Duodenal mucosa (tissue), 2 donors: ENCODE data around the gene LCN2.

Experiments used
- H3K27ac ChIP-seq: one replicate; pipeline ENCODE4 v1.7.0; 2013; ENCODE audit warnings: low read depth, low read length
- H3K27me3 ChIP-seq, 2 donors: one replicate each; pipeline ENCODE4 v1.7.0; 2013; ENCODE audit warnings: low read length in 2 of 2, control low read depth in 1 of 2; ENCODE audit not compliant: insufficient read depth in 2 of 2, control insufficient read depth in 1 of 2
- H3K36me3 ChIP-seq, 2 donors: one replicate each; pipeline ENCODE4 v1.7.0; 2013; ENCODE audit warnings: low read length in 2 of 2, control low read depth in 1 of 2; ENCODE audit not compliant: insufficient read depth in 2 of 2, control insufficient read depth in 1 of 2
- H3K4me1 ChIP-seq, 2 donors: one replicate each; pipeline ENCODE4 v1.7.0; 2013; ENCODE audit warnings: low read length in 2 of 2, control low read depth in 1 of 2; ENCODE audit not compliant: insufficient read depth in 2 of 2, control insufficient read depth in 1 of 2
- H3K4me3 ChIP-seq, 2 donors: one replicate each; pipeline ENCODE4 v1.7.0; 2013; ENCODE audit warnings: low read length in 2 of 2, low read depth in 1 of 2
- H3K9ac ChIP-seq, 2 donors: one replicate each; pipeline ENCODE4 v1.7.0; 2013; ENCODE audit warnings: low read length in 2 of 2, low read depth in 1 of 2
- H3K9me3 ChIP-seq, 2 donors: one replicate each; pipeline ENCODE4 v1.7.0; 2013; ENCODE audit warnings: low read length in 2 of 2, control low read depth in 1 of 2; ENCODE audit not compliant: control insufficient read depth in 1 of 2

LCN2 gene

GRCh38 chr9:128149001-128149701, at the start of gene LCN2:
Gene LCN2 (plus strand): TSS chr9:128149453. CDS start chr9:128149526, 73 bp downstream.
- Histone ChIP-seq H3K9ac (peak within 1 kb of the TSS; percentile 10 to 51), H3K4me1 (peaks cover 27 to 29% of the 10 kb centered on the region in 2 donors), H3K4me3 (peak within 1 kb of the TSS; percentile 5 to 36), H3K36me3 (no peaks in the 10 kb centered on the region), H3K27ac (peak within 1 kb of the TSS; percentile 15), H3K27me3 (no peaks in the 10 kb centered on the region), H3K9me3 (no peaks in the 10 kb centered on the region)

DNA sequence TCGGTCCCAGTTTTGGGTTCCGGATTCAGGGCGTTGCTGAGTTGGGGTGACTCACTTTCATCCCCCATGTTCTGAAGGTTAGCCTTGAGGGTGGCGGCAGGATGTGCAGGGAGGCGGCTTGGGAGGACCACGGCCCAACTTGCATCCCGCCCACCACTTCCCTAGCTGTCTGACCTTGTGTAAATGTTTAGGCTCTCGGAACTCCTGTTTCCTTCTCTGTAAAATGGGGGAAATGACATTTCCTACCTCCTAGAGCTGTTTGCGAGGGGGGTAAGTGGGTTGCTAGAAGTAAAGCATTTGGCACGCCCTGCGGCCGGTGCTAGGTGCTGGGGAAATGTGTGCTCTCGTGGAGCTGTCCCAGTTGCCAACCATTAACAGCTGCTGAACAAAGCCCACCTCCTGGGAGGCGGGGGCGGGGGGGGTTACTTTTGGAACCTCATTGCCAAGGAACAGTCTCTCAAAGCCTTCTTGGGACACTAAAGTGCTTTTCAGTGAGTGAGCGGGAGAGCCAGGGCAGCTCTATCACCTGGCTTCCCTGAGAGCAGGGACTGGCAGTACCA, 49.2 kb upstream of the LCN2 start:
- H3K4me3 ChIP-seq: peak overlapping the region; percentile 72 to 73
- H3K9me3 ChIP-seq: no peaks in the 10 kb centered on the region
- no peaks in the 10 kb centered on the region for H3K27me3 ChIP-seq
- H3K4me1 ChIP-seq: peaks cover 51 to 70% of the 10 kb centered on the region in 2 donors
- peak overlapping the region; percentile 94 for H3K27ac ChIP-seq
- peak overlapping the region; percentile 87 to 89 for H3K9ac ChIP-seq
- H3K36me3 ChIP-seq: peaks cover 9 to 33% of the 10 kb centered on the region in 2 donors

DNA sequence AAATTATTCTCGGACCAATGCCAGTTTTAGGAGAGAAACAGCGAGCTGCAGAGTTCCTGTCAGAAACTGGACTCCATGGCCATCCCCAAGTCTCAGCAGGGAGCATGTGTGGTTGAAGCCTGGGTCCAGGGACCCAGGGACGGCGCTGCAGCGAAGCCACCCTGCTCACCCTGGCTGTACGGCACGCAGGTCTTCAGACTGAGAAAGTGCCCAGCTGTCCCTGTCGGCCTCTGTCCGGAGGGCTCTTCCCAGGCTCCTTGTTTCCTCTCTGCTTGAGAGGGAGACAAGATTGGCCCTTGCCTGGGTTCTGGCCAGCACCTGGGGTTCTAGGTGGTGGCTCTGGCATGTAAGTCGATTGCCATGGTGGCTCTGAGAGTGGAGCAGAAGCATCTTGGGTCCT, 48.7 kb upstream of the LCN2 start:
- Histone ChIP-seq H3K4me1 (peaks cover 48 to 70% of the 10 kb centered on the region in 2 donors), H3K27ac (peak overlapping the region; percentile 94), H3K36me3 (peaks cover 10 to 36% of the 10 kb centered on the region in 2 donors), H3K9me3 (no peaks in the 10 kb centered on the region), H3K27me3 (no peaks in the 10 kb centered on the region), H3K9ac (peak overlapping the region; percentile 4 to 87), H3K4me3 (peak overlapping the region in 1 of 2 donors; percentile 72)

GRCh38 chr9:128101231-128101661, 48.0 kb upstream of the LCN2 start:
- Histone ChIP-seq H3K4me1 (peaks cover 48 to 70% of the 10 kb centered on the region in 2 donors), H3K27ac (no peak overlapping the region), H3K9me3 (no peaks in the 10 kb centered on the region), H3K4me3 (no peak overlapping the region), H3K36me3 (peaks cover 17 to 43% of the 10 kb centered on the region in 2 donors), H3K27me3 (no peaks in the 10 kb centered on the region), H3K9ac (peak overlapping the region in 1 of 2 donors; percentile 5)

DNA sequence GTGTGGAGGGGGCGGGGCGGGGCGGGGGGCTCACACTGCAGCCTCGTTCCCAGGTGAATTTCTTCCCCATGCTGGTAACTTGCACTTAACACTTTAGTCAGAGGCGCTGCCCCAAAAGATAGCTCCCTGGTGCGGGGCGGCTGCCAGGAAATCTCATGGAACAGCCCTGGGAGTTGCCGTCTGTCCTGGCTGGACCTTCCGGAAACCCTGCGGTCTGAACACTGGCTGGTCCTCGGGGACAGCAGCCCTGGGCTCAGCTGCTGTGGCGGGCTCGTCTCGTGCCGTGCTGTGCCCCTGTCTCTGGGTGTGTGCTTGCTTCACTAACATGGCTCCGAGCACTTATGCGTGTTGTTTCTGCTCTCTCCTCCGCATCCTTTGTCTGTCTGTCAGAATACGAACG, 47.6 kb upstream of the LCN2 start:
- Histone ChIP-seq H3K27ac (no peak overlapping the region), H3K4me1 (peaks cover 48 to 70% of the 10 kb centered on the region in 2 donors), H3K36me3 (peaks cover 20 to 47% of the 10 kb centered on the region in 2 donors), H3K27me3 (no peaks in the 10 kb centered on the region), H3K9me3 (no peaks in the 10 kb centered on the region), H3K9ac (no peak overlapping the region), H3K4me3 (no peak overlapping the region)

DNA sequence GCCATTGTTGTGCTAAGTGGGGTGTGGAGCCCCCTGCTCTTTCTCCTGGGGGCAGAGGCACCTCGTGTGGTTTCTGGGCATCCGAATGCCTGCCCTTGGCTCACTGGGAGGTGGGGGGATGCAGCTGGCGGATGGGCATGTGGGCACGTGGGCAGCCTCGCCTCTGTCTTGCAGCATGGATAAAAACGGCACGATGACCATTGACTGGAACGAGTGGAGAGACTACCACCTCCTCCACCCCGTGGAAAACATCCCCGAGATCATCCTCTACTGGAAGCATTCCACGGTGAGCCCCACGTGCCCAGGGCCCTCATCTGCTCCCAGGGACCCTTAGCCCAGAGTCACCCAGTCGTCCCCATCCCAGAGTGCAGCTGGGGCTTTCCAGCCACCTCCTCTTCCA, 47.1 kb upstream of the LCN2 start:
- Histone ChIP-seq H3K27me3 (no peaks in the 10 kb centered on the region), H3K9ac (peak overlapping the region in 1 of 2 donors; percentile 26), H3K4me1 (peaks cover 48 to 67% of the 10 kb centered on the region in 2 donors), H3K27ac (no peak overlapping the region), H3K36me3 (peaks cover 23 to 52% of the 10 kb centered on the region in 2 donors), H3K9me3 (no peaks in the 10 kb centered on the region), H3K4me3 (no peak overlapping the region)

- Histone ChIP-seq H3K27ac (peak overlapping the region; percentile 73), H3K4me1 (peaks cover 45 to 59% of the 10 kb centered on the region in 2 donors), H3K9ac (peak overlapping the region; percentile 52 to 57), H3K4me3 (no peak overlapping the region), H3K9me3 (no peaks in the 10 kb centered on the region), H3K36me3 (peaks cover 31 to 61% of the 10 kb centered on the region in 2 donors), H3K27me3 (no peaks in the 10 kb centered on the region)
These were observed 46.2 kb upstream of the LCN2 start for GRCh38 chr9:128102861-128103588.

DNA sequence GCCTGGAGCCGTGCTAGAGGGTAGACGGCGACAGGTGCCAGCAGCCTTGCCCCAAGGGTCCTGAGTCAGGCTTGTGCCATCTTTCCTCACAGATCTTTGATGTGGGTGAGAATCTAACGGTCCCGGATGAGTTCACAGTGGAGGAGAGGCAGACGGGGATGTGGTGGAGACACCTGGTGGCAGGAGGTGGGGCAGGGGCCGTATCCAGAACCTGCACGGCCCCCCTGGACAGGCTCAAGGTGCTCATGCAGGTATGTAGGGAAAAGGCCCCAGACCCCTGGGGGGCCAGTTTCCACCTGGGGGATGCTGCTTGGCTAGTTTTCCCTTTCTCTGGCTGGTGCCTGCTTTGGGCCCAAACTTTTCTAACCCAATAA, 45.7 kb upstream of the LCN2 start:
- H3K27ac ChIP-seq: peak overlapping the region; percentile 73
- no peaks in the 10 kb centered on the region for H3K9me3 ChIP-seq
- no peak overlapping the region for H3K4me3 ChIP-seq
- peak overlapping the region; percentile 52 to 57 for H3K9ac ChIP-seq
- H3K4me1 ChIP-seq: peaks cover 45 to 56% of the 10 kb centered on the region in 2 donors
- peaks cover 32 to 66% of the 10 kb centered on the region in 2 donors for H3K36me3 ChIP-seq
- no peaks in the 10 kb centered on the region for H3K27me3 ChIP-seq

DNA sequence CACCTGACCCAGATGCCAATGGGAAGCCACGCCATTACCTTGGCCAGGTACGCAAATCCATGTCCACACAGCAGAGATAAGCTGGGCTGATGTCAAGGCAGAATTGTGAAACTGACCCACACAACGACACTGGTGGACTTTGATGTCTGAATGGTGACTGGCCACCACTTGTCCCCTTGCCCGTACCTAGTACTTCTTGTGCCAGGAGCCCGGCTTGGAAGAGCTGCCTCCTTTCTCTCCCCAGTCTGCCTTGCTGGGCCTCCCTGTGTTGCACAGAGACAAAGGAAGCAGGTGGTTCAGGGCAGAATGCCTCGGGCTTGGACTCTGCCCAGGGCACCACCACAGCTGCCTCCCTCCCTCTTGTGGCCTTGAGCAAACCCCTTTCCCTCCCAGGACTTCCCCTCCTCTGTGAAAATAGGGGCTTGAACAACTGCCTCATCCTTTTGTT, 45.1 kb upstream of the LCN2 start:
- no peaks in the 10 kb centered on the region for H3K9me3 ChIP-seq
- peaks cover 32 to 69% of the 10 kb centered on the region in 2 donors for H3K36me3 ChIP-seq
- H3K4me1 ChIP-seq: peaks cover 44 to 53% of the 10 kb centered on the region in 2 donors
- no peaks in the 10 kb centered on the region for H3K27me3 ChIP-seq
- H3K4me3 ChIP-seq: no peak overlapping the region
- peak overlapping the region; percentile 52 to 57 for H3K9ac ChIP-seq
- peak overlapping the region; percentile 73 for H3K27ac ChIP-seq
